Stimulated activated CD4-positive, alpha-beta T cell treated with anti-CD3 and anti-CD28 coated beads, Interleukin-4, amount 100 ng/mL, for 4 hours (primary cell): Measurements from ENCODE around the gene OMP.
A peak's percentile ranks its signal among the peaks of the same experiment; 100 is the strongest.

ENCODE experiments used
- DNase-seq, 2 experiments: peaks; one replicate each; pipeline ENCODE4 v3.0.0-alpha.2; 2020

The OMP gene

DNA sequence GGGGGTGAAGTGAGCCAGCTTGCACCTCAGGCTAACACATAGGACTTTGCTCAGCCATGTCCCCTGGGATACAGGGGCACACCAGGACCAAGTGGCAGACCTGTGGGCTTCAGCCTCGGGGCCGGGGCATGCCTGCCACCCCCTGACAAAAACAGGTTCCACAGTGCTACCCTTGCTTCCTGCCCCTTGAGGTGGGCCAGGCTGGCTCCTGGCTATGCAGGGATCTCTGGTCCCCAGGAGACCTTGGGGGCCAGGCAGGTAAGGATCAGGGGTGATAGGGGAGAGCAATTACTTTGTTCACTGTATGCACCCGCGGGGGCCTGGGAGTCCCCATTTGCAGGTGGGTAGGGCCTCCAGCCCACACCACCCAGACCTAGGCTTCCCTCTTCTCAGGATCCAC is 23.1 kb downstream of the OMP start:
- no peak for DNase-seq

DNA sequence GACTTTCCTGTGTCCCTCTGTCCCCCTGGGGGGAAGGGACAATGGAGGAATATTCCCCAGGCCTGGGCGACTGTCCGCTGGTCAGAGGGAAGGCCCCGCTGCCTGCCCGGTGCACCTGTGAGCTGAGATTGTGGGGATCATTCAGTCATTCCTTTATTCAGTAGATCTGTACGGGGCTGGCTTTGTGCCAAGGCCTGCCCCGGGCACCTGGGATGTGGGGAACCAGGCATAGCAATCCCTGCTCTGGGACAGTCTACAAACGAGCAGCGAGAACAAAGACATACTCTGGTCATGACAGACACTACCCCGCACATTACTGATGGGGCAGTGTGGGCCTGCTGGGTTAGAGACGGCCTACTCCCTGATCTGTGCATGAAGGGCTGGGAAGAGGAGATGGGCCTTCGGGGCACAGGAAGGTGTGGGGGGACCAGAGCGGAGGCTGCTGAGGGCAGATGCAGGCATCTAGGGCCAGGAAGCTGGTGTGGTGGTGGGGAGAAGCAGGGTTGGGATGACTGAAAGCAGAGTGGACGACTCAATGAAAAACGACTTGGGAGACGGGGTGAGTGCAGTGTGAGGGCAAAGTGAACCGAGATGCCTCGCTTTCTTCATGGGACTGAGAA is 23.6 kb downstream of the OMP start:
- no peak for DNase-seq

DNA sequence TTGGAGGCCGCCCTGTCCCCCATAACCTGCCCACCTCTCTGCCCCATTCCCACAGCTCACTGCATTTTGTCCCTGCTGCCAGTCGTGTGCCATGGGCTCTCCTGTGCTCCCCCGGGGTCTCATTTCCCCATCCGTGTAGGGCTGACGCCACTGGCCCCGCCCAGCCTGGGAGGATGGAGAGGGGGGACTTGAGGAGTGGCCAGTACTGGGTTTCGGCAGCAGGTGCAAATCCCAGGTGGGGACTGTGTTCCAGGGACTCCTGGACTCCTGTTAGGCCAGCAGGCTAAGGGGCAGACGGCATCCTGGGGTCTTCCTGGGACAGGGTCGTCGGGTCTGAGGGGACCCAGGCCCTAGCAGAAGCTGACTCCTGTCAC is 24.2 kb downstream of the OMP start:
- no peak for DNase-seq

DNA sequence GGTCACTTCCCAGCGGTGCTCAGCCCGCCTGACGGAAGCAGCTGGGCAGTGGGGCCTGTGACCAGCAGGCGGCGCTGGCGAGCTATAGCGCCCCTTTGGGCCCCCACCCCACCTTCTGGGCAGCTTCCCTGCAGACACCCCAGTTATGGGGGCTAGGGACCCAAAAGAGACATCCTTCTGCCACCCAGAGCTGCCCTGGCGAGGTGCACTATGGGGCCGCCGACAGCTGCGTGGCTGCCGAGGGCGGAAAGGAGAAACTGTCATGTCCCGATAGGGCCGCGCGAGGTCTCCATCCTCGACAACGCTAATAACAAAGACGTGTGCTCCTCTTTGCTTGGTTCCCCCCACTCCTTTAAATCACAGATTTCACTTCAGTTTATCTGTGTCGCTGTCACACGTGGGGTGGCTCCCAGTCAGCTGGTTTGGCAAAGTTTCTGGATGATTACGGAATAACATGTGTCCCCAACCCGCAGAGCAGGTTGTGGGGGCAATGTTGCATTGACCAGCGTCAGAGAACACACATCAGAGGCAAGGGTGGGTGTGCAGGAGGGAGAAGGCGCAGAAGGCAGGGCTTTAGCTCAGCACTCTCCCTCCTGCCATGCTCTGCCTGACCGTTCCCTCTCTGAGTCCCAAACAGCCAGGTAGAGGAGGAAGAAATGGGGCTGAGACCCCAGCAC is 24.7 kb downstream of the OMP start:
- peak; percentile 27 to 60 for DNase-seq

DNA sequence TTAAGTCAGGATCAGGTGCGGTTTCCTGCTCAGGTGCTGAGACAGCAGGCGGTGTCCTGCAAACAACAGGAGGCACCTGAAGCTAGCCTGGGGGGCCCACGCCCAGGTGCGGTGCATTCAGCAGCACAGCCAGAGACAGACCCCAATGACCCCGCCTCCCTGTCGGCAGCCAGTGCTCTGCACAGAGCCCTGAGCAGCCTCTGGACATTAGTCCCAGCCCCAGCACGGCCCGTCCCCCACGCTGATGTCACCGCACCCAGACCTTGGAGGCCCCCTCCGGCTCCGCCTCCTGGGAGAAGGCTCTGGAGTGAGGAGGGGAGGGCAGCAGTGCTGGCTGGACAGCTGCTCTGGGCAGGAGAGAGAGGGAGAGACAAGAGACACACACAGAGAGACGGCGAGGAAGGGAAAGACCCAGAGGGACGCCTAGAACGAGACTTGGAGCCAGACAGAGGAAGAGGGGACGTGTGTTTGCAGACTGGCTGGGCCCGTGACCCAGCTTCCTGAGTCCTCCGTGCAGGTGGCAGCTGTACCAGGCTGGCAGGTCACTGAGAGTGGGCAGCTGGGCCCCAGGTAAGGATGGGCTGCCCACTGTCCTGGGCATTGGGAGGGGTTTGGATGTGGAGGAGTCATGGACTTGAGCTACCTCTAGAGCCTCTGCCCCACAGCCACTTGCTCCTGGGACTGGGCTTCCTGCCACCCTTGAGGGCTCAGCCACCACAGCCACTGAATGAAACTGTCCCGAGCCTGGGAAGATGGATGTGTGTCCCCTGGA is 25.5 kb downstream of the OMP start, which contains the start of gene MYO7A:
MYO7A (plus strand) TSS at position 327 of the 772 bp plus-strand sequence. CDS start 2,389 bp downstream, outside the sequence.
- no peak for DNase-seq

DNA sequence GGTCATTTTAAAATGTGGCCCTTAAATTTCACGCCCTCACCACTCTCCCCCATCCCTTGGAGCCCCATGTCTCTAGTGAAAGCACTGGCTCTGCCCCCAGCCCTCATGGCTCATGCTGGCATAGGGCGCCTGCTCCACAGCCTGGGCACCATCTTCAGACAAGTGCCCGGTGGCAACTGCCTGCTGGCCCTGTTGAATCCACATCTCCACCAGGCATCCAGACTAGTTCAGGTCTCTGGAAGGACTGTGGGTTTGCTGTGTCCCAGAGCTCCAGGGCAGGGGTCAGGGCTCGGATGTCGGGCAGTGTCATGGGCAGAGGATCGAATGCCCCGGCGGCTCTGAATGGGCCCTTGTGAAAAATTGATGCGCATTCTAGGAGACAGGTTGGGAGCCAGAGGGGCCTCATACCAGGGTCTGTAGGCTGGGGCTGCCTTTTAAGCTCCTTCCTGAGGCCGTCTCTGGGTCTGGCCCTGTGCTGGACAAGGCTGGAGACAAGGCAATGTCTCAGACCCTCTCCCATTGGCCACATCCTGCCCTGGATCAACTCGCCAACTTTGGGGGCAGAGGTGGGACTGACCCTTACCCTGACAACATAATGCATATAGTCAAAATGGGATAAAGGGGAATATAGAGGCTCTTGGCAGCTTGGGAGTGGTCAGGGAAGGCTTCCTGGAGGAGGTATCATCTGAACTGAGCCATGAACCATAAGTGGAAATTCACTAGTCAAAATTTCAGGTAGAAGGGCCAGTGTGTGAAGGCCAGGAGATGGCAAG is 26.6 kb downstream of the OMP start:
- no peak for DNase-seq

DNA sequence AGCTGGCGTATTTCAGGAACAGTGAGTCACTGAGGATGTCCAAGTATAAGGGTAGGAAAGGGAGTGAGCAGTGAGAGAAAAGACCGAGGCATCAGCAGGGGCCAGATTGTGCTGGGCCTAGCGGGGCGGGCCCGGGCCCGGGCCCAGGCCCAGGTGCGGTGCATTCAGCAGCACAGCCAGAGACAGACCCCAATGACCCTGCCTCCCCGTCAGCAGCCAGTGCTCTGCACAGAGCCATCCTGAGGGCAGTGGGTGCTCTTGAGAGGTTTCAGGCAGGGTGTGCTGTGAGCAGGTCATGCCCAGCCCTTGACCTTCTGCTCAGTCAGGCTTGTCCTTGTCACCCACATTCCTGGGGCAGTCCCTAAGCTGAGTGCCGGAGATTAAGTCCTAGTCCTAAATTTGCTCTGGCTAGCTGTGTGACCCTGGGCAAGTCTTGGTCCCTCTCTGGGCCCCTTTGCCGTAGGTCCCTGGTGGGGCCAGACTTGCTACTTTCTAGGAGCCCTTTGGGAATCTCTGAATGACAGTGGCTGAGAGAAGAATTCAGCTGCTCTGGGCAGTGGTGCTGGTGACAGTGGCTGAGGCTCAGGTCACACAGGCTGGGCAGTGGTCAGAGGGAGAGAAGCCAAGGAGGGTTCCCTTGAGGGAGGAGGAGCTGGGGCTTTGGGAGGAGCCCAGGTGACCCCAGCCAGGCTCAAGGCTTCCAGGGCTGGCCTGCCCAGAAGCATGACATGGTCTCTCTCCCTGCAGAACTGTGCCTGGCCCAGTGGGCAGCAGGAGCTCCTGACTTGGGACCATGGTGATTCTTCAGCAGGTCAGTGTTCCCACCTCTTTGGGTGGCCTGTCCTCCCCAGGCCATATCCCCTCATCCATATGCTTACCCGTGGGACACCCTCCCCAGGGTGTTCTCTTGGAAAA is 27.5 kb downstream of the OMP start:
- DNase-seq: no peak

DNA sequence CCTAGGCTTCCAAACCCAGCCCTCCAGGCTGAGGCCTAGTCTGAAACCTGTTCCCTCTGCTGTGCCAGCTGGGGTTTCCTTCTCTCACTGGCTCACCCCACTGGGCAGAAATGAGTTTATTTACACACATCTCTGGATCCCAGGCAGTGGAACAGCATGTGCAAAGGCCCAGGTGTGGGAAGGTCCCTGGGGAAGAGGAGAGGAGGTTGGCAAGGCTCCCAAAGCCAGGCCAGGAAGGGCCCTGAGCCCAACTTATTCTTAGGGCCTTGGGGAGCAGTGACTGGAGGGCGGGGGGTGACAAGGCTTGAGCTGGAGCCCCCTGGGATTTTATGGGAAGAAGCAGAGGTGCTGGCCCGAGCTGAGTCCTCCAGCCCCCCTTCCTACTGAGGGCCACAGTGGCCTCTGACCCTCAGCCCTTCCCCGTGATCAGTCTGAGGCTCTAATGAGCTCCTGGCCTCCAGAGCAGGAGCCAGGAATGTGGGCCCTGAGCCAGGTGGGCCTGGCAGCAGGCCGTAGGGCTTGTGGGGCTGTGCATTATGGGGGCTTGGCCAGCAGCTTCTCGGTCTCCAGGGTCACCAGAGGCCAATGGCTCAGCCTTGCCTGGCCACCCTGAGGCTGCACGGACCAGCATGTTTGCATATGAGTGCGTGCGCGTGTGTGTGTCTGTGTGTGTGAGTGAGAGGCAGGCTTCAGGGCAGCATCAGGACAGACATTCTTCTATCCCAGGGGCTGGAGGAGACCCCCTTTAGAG is 28.3 kb downstream of the OMP start:
- DNase-seq: no peak

DNA sequence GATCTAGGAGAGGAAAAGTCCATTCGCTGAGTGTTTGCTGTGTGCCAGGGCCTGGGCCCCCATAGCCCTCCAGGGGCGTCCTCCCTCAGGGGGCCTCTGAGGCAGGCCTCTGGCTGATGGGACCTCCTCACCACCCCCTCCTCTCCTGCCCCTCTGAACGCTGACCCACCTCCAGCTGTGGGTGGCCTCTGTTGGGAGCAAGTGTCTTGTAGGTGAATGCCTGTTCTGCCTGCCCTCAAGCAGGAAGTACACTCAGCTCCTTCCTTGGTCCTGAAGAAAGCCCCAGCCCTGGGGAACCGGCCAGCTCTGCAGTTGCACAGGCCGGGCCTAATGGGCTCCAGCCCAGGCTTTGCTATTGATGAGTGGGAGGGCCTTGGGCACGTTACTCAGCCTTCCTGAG is 28.9 kb downstream of the OMP start:
- DNase-seq: no peak

DNA sequence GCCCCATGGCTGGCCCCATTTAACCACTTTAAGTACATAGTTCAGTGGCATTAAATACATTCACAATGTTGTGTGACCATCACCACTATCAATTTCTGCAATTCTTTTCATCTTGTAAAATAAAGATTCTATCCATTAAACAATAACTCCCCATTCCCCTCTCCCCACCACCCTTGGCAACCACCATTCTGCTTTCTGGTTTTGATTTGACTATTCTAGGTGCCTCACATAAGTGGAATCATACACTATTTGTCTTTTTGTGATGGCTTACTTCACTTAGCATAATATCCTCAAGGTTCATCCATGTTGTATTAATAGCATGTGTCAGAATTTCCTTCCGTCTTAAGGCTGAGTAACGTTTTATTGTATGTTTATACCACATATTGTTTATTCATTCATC is 32.4 kb downstream of the OMP start:
- no peak for DNase-seq

DNA sequence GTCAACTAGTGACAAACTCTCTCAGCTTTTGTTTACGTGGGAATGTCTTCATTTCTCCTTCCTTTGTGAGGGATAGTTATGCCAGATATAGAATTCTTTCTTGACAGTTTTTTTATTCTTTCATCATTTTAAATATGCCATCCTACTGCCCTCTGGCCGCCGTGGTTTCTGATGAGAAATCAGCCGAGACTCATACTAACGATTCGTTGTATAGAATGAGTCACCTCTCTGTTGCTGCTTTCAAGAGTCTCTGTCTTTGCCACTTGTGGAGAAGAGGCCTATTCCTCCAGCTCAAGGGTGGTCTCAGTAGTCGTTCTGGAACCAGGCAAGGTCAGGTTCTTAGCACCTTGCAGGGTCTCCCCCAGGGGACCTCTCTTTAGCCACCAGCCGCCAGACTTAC is 33.4 kb downstream of the OMP start:
- DNase-seq: no peak

DNA sequence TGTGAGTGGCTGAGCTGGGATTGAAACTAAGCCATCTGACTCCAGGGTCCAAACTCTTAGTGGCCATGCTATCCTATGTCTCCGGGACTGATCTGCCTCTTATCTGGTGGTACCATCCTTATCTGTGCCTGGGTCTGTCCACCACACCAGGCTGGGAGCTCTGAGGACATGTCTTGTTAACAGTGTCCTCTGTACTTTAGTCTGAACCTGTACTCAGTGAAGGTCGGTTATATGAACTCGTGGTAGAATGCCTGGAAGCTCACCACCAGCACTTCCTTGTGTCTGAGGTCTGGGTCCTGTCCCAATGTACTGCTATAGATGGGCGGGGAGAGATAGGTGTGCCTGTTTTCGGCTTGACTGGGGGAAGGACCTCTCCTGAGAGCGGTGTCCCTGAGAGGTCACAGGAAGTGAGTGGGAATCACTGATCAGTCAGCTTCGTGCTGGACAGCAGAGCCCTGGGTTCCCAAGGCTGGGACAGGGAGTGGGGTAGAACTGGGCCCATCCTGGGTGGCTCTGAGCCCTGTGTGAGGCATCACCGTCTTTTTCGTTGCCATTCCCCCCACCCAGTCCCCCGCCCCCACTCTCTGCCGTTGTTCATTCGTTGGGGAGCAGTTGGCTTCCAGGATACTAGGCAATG is 34.3 kb downstream of the OMP start:
- DNase-seq: no peak

DNA sequence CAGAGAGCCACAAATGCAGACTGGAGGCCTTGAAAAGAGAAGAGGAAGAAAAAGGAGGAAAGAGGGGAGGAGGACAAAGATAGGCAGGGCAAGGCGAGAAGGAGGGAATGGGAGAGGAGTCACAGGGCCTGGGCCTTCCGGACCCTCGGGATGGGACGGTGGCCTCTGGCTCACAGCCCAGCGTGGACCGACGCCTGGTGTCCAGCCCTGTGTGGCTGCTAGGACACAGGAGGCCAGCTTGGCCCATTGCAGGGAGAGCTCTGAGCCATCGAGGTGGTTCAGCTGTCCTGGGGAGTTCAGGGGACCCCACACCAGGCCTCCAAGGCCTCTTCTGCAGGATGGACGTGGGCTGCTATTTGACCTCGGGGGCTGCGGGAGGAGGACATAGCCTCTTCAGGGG is 34.8 kb downstream of the OMP start:
- no peak for DNase-seq

DNA sequence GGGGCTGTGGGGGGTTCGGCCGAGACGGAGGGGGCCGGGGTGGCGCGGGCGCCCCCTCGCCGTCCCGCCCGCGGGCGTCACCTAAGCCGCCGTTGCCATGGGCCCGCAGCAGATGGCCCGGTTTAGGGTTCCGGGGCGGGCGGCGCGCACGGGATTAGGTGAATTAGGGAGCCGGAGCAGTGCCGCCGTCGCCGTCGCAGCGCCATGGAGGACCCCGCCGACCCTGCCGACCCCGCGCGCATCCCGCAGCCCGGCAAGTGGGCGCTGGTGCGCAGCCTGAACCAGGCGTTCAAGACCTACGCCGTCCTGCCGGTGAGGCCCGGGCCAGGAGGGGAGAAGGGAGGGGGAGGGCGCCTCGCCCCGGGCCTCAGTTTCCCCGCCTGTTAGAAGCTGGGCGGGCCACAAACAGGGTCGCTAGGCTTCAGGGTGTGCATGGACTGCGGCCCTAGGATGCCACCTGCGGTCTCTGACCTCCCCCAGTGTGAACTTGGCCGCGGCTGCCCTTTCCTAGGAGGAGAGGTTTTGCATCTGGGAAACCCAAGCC is 35.5 kb downstream of the OMP start:
- no peak for DNase-seq

DNA sequence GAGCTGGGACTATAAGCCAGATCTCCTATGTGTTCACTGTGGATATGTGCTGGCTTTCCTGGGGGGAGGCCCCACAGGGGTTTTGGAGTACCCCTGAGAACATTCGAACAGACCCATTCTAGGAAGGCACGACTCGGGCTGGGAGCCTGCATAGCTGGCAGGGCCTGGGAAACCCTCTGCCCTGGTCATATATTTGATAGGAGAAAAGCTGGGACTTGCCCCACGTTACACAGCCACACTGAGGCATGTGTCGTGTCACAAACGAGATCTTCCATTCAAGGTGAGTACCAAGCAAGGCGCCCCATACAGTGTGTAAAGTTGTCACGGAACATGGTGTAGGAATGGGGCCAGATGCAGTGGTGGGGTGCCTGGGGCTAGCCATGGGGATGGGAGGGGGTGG is 36.6 kb downstream of the OMP start:
- DNase-seq: no peak

DNA sequence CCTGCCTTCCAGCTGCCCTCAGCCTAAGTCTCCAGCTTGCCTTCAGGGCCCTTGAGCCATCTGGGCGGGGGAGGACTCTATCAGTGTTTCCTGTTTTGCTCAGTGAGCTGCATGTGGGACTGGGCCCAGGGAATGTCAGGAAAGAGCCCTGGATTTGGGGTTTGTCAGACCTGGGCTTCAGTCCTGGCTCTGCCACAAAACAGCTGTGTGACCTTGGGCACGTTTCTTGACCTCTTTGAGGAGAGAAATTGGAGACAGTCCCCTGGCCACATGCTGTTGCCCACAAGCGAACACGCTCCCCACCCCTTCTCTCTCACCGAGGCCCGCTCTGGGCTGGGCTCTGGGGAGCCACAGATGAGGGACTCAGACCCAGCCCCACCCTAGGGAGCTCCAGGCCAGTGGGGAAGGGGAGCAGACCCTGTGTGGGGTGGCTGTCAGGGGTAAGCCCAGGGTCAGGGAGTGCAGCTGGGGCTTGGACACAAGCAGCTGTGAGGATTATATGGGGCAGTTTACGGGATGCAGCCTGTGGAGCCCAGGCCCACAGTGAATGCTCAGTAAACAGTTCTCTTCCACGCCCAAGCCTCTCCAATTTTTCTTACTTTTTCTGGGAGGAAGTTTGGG is 37.7 kb downstream of the OMP start:
- DNase-seq: no peak

DNA sequence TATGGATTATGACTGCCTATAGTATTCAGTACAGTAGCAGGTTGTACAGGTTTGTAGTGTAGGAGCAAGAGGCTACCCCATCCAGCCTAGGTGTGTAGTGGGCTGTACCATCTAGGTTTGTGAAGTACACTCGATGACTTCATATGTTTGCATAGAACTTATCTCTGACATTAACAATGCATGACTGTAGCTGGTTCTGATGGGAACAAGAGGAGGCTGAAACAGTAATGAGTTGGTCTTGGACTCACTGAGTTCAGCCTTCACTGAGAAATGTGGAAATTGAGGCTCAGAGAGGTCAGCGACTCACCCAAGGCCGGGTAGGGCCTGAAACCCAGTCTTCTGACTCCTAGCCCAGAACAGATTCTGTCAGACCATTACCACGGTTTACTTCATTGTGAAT is 38.4 kb downstream of the OMP start:
- DNase-seq: no peak

DNA sequence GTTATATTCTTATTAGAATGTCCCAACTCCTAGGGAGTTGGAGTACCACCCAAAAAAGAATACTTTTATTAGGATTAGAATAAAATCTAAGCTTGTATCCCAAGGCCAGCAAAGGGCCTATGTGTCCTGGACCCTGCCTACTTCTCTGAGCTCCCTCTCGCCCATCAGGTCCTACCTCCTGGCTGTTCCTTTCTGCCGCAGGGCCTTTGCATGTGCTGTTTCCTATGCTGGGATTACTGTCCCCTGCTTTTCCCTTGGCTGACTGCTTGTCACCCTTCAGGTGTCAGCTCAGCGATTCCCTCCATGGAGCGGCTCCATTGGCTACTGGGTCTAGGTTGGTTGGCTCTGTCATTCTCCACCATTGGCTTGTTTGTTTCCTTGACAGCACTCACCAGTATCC is 38.8 kb downstream of the OMP start:
- no peak for DNase-seq

DNA sequence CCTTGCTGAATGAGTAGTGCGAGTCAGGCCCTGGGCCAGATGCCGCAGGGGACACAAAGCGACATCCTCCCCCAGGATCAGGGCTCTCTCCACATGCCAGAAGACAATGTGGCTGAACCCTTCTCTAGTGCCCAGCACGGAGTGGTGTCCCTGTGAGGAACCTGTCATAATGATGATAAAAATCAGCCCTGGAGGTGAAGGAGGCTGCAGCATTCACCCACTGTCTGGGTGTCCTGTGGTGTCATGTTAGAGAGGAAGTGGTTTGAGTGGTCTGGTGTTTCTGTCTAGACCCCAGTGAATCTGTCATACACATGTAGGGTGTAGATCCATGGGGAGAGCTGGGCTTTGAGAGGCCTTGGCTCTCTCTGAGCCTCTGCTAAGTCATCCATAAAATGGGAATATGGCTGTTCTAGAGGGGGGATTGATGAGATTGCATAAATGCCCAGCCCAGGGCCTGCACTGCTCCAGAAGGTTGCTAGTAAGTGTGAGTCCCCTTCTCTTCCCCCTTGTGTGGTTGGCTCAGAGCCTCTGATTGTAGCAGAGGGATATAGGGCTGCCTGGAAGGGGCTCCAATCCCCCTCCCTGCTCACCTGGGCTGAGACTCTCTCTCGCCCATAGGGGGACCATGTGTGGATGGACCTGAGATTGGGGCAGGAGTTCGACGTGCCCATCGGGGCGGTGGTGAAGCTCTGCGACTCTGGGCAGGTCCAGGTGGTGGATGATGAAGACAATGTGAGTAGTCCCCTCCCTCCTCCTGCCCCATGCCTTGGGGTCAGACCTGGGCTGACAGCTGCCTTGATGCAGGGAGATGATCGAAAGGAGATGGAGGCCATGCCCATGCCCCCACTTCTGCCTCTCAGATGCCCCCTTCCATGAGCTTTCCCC is 39.7 kb downstream of the OMP start:
- DNase-seq: no peak
